Nasal cavity respiratory epithelium epithelial cell of viscerocranial mucosa (primary cell): ENCODE data around the gene OR6C75. TPM values are rescaled to one million over a fixed set of nuclear protein-coding genes. Genes with fewer than 3 reads are reported as not detected.

Source experiments
- total RNA-seq: library from RNA; depleted of rRNA; stranded (reverse); fragments of >200 nt; gene quantifications from 2 replicates; pipeline ENCODE4 v1.2.3, GENCODE V29; 2014

Gene OR6C75
- total RNA-seq: not detected in 2 replicates

GRCh38 chr12:55362675-55363074, at the start of gene OR6C75:
TSS of gene OR6C75 (plus strand) at chr12:55362975. CDS start at chr12:55365111, 2,136 bp downstream.

DNA sequence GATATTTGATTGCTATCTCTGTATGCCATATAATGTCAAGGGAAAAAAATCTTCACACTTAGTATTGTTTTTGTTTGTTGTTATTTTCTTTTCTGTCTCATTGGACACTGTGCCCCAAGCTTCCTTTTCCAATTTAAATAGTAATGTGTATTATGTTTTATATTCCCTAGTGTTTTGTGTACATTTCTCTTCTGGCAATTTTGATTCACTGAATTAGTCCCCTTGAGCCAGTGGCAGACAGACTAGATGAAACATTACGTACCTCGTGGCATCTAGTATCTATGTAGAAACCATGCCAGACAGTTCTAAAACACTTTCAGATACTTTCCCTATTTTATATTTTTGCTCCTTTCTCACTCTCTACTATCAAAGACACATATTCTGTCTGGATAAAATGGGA, 48.7 kb upstream of the OR6C75 start, which contains the start of gene OR6C1:
Gene OR6C1, plus strand, starts transcription at position 301 of the 400 bp plus-strand sequence. CDS start 6,257 bp downstream, outside the sequence.

GRCh38 chr12:55330446-55330845, 32.3 kb upstream of the OR6C75 start, which contains the start of gene OR6C3:
TSS of gene OR6C3 (plus strand) at chr12:55330746. CDS start at chr12:55331701, 955 bp downstream.

DNA sequence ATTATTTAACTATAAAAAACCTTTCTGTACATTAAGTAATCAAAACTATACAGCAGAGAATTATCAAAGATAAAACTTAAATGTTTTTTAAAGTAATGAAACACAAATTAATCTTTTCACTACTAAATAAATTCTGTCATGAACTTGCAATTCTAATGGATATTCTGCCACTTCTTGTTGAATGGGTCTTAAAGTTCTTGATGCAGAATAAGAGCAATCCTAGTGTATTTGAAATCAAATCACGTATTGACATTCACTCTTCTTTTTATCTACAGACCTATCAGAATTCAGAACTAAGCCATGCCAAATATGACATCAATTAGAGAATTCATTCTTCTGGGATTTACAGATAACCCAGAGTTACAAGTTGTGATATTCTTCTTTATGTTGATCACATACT, 37.5 kb downstream of the OR6C75 start, which contains the start of gene OR6C65:
Gene OR6C65, plus strand, starts transcription at position 301 of the 400 bp plus-strand sequence. Its CDS starts 0 bp downstream, at position 301.

Other genes starting within 250 kb of the OR6C75 start
- gene OR9K2, start 236.6 kb upstream of the OR6C75 start, total RNA-seq: not detected in 2 replicates
- not detected in 2 replicates for gene OR10A7, start 141.9 kb upstream of the OR6C75 start, total RNA-seq
- not detected in 2 replicates for gene OR6C74, start 118.4 kb upstream of the OR6C75 start, total RNA-seq
- gene OR6C6, start 66.4 kb upstream of the OR6C75 start, total RNA-seq: not detected in 2 replicates
- not detected in 2 replicates for gene OR6C1, start 48.6 kb upstream of the OR6C75 start, total RNA-seq
- gene OR6C3, start 32.2 kb upstream of the OR6C75 start, total RNA-seq: not detected in 2 replicates
- gene OR6C65, start 37.6 kb downstream of the OR6C75 start, total RNA-seq: not detected in 2 replicates
- gene OR6C76, start 63.3 kb downstream of the OR6C75 start, total RNA-seq: not detected in 2 replicates
- not detected in 2 replicates for gene OR6C2, start 81.1 kb downstream of the OR6C75 start, total RNA-seq
- not detected in 2 replicates for gene OR6C70, start 107.2 kb downstream of the OR6C75 start, total RNA-seq
- gene OR6C68, start 129.4 kb downstream of the OR6C75 start, total RNA-seq: not detected in 2 replicates
- gene OR6C4, start 186.6 kb downstream of the OR6C75 start, total RNA-seq: not detected in 2 replicates
- not detected in 2 replicates for gene OR2AP1, start 209.5 kb downstream of the OR6C75 start, total RNA-seq